GM12873 (cell line): ENCODE data around the gene ANKRD34A.

Experiments
- TF ChIP-seq, protein P1 (sequence below): IDR thresholded peaks from 2 replicates; pipeline ENCODE4 v1.5.1; 2012; ENCODE audit warnings: low read depth, mild to moderate bottlenecking, moderate library complexity, low read length, control low read depth; ENCODE audit not compliant: insufficient read depth; ENCODE audit errors: missing control alignments

ANKRD34A gene

DNA sequence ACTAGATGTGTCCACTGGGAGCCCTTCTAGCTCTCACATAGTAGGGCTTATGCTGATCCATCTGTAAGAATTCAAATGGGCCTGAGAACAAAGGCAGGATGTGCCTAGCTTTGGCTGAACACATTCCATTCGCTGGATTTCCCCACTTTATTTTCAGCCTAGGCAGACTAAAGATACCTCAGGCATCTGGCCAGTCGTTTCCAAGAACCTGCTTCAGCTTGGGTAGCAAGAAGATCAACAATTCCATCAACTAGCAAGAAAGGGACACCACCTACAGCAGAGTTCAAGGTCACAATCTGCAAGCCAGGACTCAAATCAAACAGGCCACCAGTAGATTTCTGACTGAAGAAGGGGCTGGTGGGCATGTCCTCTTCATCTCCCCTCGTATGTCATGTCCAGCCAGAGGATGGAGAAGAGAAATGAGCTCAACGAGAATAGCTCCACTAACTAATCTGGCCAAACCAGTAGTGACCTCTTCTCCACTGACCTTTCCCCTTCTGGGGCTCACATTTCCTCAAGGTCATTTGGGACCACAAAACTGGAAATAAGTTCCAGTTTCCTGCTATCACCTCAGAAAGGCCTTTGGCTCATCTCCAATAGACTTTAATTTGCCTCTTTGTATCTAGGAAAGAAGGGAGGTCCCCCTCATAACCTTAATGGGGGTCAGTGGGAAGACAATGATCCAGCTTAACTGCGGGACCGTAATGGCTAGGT lies 17.8 kb upstream of the ANKRD34A start:
- TF ChIP-seq, protein P1, sequence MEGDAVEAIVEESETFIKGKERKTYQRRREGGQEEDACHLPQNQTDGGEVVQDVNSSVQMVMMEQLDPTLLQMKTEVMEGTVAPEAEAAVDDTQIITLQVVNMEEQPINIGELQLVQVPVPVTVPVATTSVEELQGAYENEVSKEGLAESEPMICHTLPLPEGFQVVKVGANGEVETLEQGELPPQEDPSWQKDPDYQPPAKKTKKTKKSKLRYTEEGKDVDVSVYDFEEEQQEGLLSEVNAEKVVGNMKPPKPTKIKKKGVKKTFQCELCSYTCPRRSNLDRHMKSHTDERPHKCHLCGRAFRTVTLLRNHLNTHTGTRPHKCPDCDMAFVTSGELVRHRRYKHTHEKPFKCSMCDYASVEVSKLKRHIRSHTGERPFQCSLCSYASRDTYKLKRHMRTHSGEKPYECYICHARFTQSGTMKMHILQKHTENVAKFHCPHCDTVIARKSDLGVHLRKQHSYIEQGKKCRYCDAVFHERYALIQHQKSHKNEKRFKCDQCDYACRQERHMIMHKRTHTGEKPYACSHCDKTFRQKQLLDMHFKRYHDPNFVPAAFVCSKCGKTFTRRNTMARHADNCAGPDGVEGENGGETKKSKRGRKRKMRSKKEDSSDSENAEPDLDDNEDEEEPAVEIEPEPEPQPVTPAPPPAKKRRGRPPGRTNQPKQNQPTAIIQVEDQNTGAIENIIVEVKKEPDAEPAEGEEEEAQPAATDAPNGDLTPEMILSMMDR = no peak

DNA sequence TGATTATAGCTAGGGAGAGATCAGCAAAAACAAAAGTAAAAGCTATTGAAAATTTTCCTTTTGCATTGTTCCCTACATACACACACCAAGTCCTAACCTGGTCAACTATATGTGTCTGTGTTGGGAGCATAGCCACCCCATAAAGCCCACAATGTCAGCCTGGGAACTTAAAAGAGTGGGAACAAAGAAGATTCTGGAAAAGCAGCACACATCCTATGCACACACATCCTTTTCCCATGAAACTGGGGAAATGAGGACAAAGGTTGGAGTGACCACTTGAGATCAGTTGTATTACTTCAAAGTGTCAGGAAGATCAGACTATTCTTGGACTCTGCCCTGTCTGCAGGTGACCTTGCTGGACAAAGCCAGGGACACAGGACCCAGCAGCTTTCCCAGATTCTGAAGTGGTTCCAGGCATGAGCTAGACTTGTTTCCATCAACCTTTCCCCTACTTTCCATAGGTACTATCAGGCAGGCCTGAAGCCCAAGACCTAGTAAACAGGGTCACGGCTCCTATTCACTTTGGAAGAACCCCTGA lies 16.2 kb upstream of the ANKRD34A start:
- TF ChIP-seq, protein P1 = no peak

DNA sequence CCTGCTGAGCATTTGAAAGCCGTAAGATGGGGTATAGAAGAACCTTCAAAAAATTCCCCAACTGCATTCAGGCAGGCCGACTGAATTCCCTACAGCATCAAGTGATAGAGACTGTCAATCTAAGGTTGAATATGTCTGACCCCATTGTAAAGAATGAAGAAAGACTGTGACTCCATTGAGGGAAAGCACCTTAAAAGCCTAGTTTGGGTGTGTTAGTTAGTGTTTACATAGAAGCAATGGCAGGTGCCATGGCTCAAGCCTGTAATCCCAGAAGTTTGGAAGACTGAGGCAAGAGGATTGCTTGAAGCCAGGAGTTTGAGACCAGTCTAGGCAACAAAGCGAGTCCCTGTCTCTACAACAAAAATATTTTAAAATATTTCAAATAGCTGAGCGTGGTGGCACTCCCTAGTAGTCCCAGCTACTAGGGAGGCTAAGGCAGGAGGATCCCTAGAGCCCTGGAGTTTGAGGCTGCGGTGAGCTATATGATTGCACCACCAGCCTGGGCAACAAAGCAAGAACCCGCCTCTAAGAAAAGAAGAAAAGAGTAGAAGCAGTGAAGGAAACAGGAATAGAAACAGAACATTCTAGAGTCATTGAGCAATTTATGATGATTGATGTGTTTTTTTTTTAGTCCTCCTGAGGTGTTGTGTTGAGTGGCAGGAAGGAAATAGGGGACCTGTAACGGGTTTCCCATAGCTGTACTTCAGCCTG lies 15.5 kb upstream of the ANKRD34A start:
- TF ChIP-seq, protein P1 = no peak

DNA sequence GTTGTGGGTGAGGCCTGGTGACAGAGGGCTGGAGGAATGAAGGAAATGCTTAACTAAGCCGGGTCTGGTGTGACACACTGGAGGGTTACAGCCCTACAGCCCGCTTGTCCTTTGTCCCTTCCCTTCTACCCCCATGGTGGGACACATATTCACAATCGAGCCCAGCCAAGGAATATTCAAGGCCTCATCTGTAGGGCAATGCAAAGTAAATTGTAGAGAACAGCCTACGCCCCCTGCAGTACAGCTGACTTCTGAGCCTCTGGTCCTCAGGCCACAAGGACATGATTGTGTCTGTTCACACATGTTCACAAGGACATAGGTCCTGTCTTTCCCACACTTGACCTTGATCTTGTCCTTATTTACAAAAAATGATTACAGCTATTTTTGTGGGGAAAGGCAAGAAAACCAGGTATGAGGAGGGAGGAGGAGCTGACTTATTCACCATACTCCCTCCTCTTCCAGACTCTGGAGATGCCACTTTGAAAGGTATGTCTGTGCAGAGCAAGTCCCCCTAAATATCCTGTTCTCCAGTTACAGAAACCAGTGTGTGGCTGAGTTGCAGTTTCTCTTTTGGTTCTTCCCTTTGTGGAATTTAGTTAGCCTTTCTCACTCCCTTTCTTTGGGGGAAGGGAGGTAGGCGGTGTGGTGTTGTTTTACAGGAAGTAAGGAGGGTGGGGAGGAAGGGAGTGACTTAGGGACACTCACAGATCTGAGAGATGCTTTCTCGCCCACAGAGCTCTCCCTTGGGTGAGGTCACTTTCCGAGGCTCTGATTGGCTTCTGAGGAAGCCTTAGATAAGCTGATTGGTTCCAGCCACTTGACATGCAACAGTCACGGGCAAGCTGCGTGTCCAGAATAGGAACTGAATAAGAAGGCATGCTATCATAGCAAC lies 14.7 kb upstream of the ANKRD34A start:
- TF ChIP-seq, protein P1 = peak; percentile 52

DNA sequence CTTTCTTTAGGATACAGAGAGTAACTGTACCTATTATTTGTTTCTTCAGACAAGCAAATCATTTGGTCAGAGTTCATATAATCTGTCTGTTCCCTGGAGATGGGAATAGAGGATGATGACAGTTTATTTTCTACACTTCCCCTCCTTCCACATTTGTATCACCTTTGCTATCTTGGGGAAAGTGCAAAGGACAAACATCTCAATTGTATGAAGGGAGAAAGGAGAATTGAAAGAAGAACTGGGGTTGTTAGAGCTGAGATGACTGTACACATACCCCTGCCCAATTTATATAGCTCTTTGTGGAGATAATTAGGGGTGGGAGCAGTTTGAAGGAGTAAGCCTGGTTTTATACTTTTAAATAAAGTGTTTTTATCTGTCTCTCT lies 14.1 kb upstream of the ANKRD34A start:
- TF ChIP-seq, protein P1 = no peak

DNA sequence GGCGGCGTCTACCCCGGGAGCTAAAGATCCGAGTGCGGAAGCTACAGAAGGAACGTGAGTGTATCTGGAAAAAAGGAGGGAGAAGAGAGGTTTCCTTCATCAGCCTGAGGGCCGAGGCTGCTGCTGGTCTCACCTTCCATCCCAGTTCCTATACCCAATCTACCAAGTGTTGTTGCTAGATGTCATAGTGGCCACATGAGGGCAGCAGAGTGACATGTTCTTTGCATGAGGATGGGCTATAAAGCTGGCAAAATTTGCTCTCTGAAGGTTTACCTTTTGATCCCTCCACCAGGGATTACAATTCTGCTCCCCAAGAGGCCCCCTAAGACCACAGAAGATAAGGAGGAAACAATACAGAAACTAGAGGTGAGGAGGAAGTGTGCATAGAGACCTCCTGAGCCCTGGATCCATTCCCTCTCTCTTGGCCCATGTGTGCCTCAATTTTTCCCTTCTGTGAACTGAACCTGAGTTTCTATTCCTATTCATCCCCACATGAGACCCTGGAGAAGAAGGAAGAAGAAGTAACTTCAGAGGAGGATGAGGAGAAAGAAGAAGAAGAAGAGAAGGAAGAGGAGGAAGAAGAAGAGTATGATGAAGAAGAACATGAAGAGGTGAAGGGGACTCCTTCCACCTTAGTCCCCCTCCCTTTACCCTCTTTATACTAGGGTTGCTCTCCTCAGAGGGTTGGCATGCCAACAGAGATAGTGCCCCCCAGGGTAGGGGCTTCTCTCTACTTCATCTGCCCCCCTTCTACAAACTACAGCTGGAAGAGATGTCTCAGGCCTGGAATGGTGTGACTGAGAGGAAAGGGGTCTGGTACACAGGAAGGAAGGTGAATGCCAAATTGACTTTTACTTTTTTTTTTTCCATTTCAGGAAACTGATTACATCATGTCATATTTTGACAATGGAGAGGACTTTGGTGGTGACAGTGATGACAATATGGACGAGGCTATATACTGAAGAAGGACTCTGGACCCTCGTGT lies 13.4 kb upstream of the ANKRD34A start:
- TF ChIP-seq, protein P1 = peak; percentile 87
